ENCODE data around the gene RNF169. TPM values are rescaled to one million over a fixed set of nuclear protein-coding genes. Genes with fewer than 3 reads are reported as not detected.
"Not testable (repeated sequence)": the region's sequence is repeated elsewhere in the genome, so short reads cannot be mapped to it uniquely, and the experiment has no call there.

The RNF169 gene
- total and polyA plus RNA-seq, 7 donors: 3.9 to 15.9 (median 14.0) TPM

DNA sequence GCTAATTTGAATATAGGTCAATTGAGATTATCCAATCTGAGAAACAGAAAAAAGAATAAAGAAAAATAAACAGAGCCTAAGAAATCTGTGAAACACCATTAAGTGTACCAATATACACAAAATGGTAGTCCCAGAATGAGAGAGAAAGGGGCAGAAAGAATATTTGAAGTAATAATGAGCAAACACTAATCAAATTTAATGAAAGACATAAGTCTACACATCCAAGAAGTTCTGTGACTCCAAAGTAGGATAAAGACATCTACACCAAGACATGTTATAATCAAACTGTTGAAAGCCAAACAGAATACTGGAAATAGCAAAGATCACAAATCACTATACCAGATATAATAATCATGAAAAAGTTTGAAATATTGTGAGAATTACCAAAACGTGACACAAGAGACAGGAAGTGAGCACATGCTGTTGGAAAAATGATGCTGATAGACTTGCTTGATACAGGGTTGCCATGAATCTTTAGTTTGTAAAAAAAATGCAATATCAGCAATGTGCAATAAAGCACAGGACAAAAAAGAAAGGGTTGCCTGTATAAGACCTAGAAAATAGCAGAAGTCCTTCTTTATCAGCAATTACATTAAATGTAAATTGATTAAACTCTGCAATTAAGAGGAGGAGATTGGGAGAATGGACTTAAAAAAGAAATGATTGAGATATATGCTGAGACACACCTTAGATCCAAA lies 75.8 kb downstream of the RNF169 start:
- no peak overlapping the region for H3K4me3 ChIP-seq
- ATAC-seq (no peak), DNase-seq (no peak)
- H3K27ac ChIP-seq: no peak overlapping the region
- peaks cover 8% of the 10 kb centered on the region for H3K9me3 ChIP-seq
- WGBS, 3 donors: 92 to 99% (median 93%) methylated on average over 1 of the region's 1 CpG
- H3K27me3 ChIP-seq (ENCODE audit: insufficient read depth in 3 of 3, low read length in 2 of 3): no peaks in the 10 kb centered on the region
- TF ChIP-seq CTCF (IDR thresholded peaks at IDR 0.05): no peak
- H3K4me1 ChIP-seq: peaks cover 20% of the 10 kb centered on the region
- H3K36me3 ChIP-seq (ENCODE audit: insufficient read depth in 1 of 2, low read depth in 1 of 2): peaks cover 0 to under 1% of the 10 kb centered on the region in 2 donors
- intact Hi-C loops (cut with DNase I): no loop called here

- H3K27ac ChIP-seq: not testable (repeated sequence)
Observed at GRCh38 chr11:74825596-74825995, 76.9 kb downstream of the RNF169 start.

DNA sequence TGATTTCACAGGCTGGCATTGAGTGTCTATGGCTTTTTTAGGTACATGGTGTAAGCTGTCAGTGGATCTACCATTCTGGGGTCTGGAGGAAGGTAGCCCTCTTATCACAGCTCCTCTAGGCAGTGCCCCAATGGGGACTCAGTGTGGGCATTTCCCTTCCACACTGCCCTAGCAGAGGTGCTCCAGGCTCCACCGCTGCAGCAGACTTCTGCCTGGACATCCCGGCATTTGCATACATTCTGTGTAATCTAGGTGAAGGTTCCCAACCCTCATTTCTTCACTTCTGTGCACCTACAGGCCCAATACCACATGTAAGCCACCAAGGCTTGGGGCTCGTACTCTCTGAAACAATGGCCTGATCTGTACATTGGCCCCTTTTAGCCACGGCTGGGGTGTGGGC lies 78.3 kb downstream of the RNF169 start:
- H3K4me3 ChIP-seq: no peak overlapping the region
- DNase-seq: no peak
- 73 to 100% (median 99%) methylated on average over 4 of the region's 4 CpGs for WGBS, 3 donors
- ATAC-seq: no peak
- H3K36me3 ChIP-seq (ENCODE audit: insufficient read depth in 1 of 2, low read depth in 1 of 2): no peaks in the 10 kb centered on the region
- H3K4me1 ChIP-seq: peaks cover 11% of the 10 kb centered on the region
- H3K9me3 ChIP-seq: peaks cover 8% of the 10 kb centered on the region
- H3K27me3 ChIP-seq (ENCODE audit: insufficient read depth in 3 of 3, low read length in 2 of 3): no peaks in the 10 kb centered on the region
- no peak for TF ChIP-seq CTCF (IDR thresholded peaks at IDR 0.05)
- no peak overlapping the region for H3K27ac ChIP-seq
- intact Hi-C loops (cut with DNase I): no loop called here

More at GRCh38 chr11:74825596-74825995, 76.9 kb downstream of the RNF169 start:
- H3K9me3 ChIP-seq; ATAC-seq; H3K27me3 ChIP-seq (ENCODE audit: insufficient read depth in 3 of 3, low read length in 2 of 3); H3K36me3 ChIP-seq (ENCODE audit: insufficient read depth in 1 of 2, low read depth in 1 of 2); intact Hi-C loops (cut with DNase I); DNase-seq; H3K4me3 ChIP-seq: not testable (repeated sequence)
- H3K4me1 ChIP-seq: peaks cover 17% of the 10 kb centered on the region
- WGBS, 3 donors: 50 to 97% (median 88%) methylated on average over 2 of the region's 2 CpGs

DNA sequence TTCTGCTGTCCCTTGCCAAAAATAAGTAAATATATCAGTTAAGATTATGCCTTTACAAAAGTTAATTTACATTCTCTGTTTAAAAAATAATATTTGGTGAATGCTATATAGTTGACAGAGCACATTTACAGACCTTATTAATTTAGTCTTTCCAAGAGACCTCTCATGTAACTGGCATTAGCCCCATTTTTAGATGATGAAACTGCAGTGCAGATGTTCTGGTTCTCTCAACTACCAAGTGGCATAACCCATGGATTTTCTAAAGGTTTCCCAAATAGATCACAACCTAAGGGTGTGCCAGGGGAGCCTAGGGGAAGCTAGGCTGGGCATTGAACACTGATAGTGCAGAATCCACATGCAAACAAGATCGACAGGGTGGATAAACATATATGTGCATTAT lies 88.5 kb downstream of the RNF169 start:
- intact Hi-C loops (cut with DNase I): no loop called here
- 96 to 100% (median 97%) methylated on average over 1 of the region's 1 CpG for WGBS, 3 donors
- no peak for ATAC-seq
- H3K4me3 ChIP-seq: no peak overlapping the region
- no peak for DNase-seq
- TF ChIP-seq CTCF (IDR thresholded peaks at IDR 0.05): no peak
- H3K9me3 ChIP-seq: no peaks in the 10 kb centered on the region
- no peaks in the 10 kb centered on the region for H3K27me3 ChIP-seq (ENCODE audit: insufficient read depth in 3 of 3, low read length in 2 of 3)
- H3K27ac ChIP-seq: no peak overlapping the region
- no peaks in the 10 kb centered on the region for H3K4me1 ChIP-seq
- peaks cover 12 to 68% of the 10 kb centered on the region in 2 donors for H3K36me3 ChIP-seq (ENCODE audit: insufficient read depth in 1 of 2, low read depth in 1 of 2)

GRCh38 chr11:74838188-74838587 lies 89.5 kb downstream of the RNF169 start:
- 94 to 98% (median 96%) methylated on average over 1 of the region's 1 CpG for WGBS, 3 donors
- TF ChIP-seq CTCF (IDR thresholded peaks at IDR 0.05): no peak
- H3K36me3 ChIP-seq (ENCODE audit: insufficient read depth in 1 of 2, low read depth in 1 of 2): peaks cover 19 to 78% of the 10 kb centered on the region in 2 donors
- H3K27ac ChIP-seq: no peak overlapping the region
- no peak overlapping the region for H3K4me3 ChIP-seq
- H3K27me3 ChIP-seq (ENCODE audit: insufficient read depth in 3 of 3, low read length in 2 of 3): no peaks in the 10 kb centered on the region
- intact Hi-C loops (cut with DNase I): no loop called here
- H3K9me3 ChIP-seq: no peaks in the 10 kb centered on the region
- DNase-seq: no peak
- H3K4me1 ChIP-seq: no peaks in the 10 kb centered on the region
- ATAC-seq: no peak
